Activated naive CD4-positive, alpha-beta T cell treated with anti-CD3 and anti-CD28 coated beads, Interleukin-2, amount 50 U/mL, for 24 hours (primary cell): ENCODE results near the gene KIAA1210.

ENCODE experiments used
- H3K27ac Mint-ChIP-seq: one replicate; pipeline ENCODE4 v1.8.0; 2021; ENCODE audit warnings: mild to moderate bottlenecking, mixed read lengths
- H3K27me3 Mint-ChIP-seq: one replicate; pipeline ENCODE4 v1.8.0; 2021; ENCODE audit warnings: mixed read lengths
- H3K36me3 Mint-ChIP-seq: one replicate; pipeline ENCODE4 v1.8.0; 2021; ENCODE audit warnings: mixed read lengths
- H3K4me1 Mint-ChIP-seq: one replicate; pipeline ENCODE4 v1.8.0; 2021; ENCODE audit warnings: mixed read lengths
- H3K4me3 Mint-ChIP-seq: one replicate; pipeline ENCODE4 v1.8.0; 2021; ENCODE audit warnings: mild to moderate bottlenecking, mixed read lengths
- H3K9me3 Mint-ChIP-seq: one replicate; pipeline ENCODE4 v1.8.0; 2021; ENCODE audit warnings: mixed read lengths

Gene KIAA1210

DNA sequence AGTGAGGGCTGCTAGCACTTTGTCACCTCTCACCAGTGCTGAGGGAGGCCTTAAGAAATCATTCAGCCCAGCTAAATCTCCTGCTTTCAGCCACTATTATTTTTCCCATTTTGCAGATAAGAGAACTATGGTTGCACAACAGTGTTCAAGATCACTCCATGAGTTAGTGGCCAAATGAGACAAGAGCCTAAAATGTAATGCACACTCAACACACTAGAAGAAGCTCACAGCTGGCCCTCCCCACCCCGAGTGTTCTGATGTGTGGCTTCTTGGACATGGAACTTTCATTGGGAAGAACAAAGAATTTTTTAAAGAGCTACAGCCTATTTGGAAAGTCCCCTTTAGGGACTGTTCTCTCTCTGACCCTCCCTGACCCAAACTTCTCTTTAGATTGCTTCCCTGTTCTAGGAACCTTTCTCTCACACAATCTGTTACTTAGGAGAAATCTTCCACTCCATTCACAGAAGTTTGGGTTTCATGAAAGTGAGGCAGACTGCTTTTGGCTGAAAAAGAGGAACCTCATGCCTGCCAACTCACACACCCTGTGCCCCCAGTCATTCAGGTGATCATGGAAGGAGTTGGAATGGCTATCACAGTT lies 98.8 kb downstream of the KIAA1210 start:
- H3K27ac Mint-ChIP-seq, result no peak overlapping the region
- H3K4me3 Mint-ChIP-seq, result no peak overlapping the region
- peaks cover 2% of the 10 kb centered on the region for H3K36me3 Mint-ChIP-seq
- no peaks in the 10 kb centered on the region for H3K9me3 Mint-ChIP-seq
- no peaks in the 10 kb centered on the region for H3K4me1 Mint-ChIP-seq
- H3K27me3 Mint-ChIP-seq, result no peaks in the 10 kb centered on the region
